ENCODE data around the gene NCK2. TPM values are rescaled to one million over a fixed set of nuclear protein-coding genes. Genes with fewer than 3 reads are reported as not detected.

Gene NCK2
- total and polyA plus RNA-seq, 9 of the 15 experiments (the other 6 are each of a cell fraction or from before 2014, with no cell fraction given): 0.90 to 27.9 (median 15.9) TPM

DNA sequence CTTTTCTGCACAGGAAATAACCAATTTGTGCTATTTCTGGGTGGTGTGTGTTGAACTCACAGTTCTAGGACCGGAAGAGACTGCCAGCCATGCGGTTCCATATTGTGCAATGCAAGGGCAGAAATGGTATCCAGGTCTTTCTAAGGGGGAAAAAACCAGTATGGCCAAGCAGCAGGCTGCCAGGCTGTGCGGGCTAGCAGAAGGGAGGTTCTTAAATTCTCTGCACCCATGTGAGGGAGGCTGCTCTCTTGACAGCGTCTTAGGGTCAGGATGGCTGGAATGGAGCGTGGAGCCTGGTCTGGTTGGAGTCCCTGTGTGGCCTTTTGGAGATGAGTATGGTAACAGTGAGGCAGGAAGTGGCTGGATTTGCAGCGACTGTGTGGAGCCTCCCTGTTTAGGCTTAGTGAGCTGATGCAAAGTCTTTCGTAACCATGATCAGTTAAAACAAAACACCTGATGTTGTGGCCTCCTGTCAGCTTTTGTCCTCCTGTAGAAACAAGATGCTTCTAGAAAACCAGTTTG is 52.6 kb downstream of the NCK2 start:
- Histone ChIP-seq H4K20me1 (replicated peaks; ENCODE audit: control insufficient read depth, insufficient read depth, low read length) (no peaks in the 10 kb centered on the region), H2AFZ (ENCODE audit: low read depth, low read length) (peak overlapping the region; percentile 84), H3K9ac (ENCODE audit: insufficient read depth in 1 of 2, low read depth in 2 of 2, low read length in 2 of 2) (peak overlapping the region; percentile 53 to 56; a peak in 3 of 4 replicates), H3K9me1 (ENCODE audit: control insufficient read depth, insufficient read depth, low read length) (no peaks in the 10 kb centered on the region), H3K4me2 (ENCODE audit: insufficient read depth, low read length) (peak overlapping the region; percentile 72), H3K4me3 (no peak overlapping the region), H3K27ac (ENCODE audit: extremely low read depth, low read depth, low read length) (peak overlapping the region; percentile 80; the same call in 2 of the 3 replicates), H3K27me3 (ENCODE audit: control insufficient read depth in 2 of 2, insufficient read depth in 2 of 2, low read length in 2 of 2) (no peaks in the 10 kb centered on the region), H3K9me3 (replicated peaks; ENCODE audit: control insufficient read depth, insufficient read depth, low read depth, low read length) (no peaks in the 10 kb centered on the region), H3K4me1 (replicated peaks in 1 of 2; ENCODE audit: control insufficient read depth in 2 of 2, insufficient read depth in 2 of 2, low read length in 2 of 2) (peaks cover 18 to 58% of the 10 kb centered on the region in 2 experiments; a peak in 4 of 5 replicates), H3K36me3 (ENCODE audit: control insufficient read depth, insufficient read depth, low read length) (no peaks in the 10 kb centered on the region), H3K79me2 (ENCODE audit: control insufficient read depth, insufficient read depth, low read length) (peaks cover 25% of the 10 kb centered on the region; the same call in 2 of the 3 replicates)
- ChIA-PET POLR2A (interaction anchor here (0.6 to 2.9 kb wide), 4 partner anchors 12 to 181 kb away, joined by 3 to 7 read pairs (median 5); no protein-coding TSS in a partner anchor), CTCF (ENCODE audit: low intra/inter-chr PET ratio) (no interaction called here)
- in situ Hi-C loops (cut with MboI): no loop called here
- FAIRE-seq: peak; percentile 87
- intact Hi-C loops (cut with micrococcal nuclease): loop anchor here (5.0 kb wide), 1 partner anchor 55 kb away; no protein-coding TSS in a partner anchor
- BruUV-seq (replicated peaks): no TSS peak
- DNase-seq (ENCODE audit: extremely low read depth in 1 of 4, low spot score in 3 of 4): peak in 1 of 4 experiments; percentile 62
- WGBS (ENCODE audit: insufficient coverage, low coverage, missing lambda C conversion rate): 22% methylated on average over 7 of the region's 7 CpGs
- peak; percentile 84 for ATAC-seq
- no peak for TF ChIP-seq NUFIP1 (IDR thresholded peaks at IDR 0.05; ENCODE audit: partially characterized antibody)
- no peak; the same call in 1 of the 2 replicates for TF ChIP-seq POLR2A (conservative IDR thresholded peaks at IDR 0.05)
- TF ChIP-seq ARID1B (IDR thresholded peaks at IDR 0.05): 0 out of 2 replicates have a peak, but pooled peaks have one; percentile 23
- peak; percentile 98 for TF ChIP-seq CEBPB (tag; IDR thresholded peaks at IDR 0.05)
- no peak for TF ChIP-seq HMG20B (CRISPR knock-in tag; IDR thresholded peaks at IDR 0.05)
- TF ChIP-seq, protein P1, sequence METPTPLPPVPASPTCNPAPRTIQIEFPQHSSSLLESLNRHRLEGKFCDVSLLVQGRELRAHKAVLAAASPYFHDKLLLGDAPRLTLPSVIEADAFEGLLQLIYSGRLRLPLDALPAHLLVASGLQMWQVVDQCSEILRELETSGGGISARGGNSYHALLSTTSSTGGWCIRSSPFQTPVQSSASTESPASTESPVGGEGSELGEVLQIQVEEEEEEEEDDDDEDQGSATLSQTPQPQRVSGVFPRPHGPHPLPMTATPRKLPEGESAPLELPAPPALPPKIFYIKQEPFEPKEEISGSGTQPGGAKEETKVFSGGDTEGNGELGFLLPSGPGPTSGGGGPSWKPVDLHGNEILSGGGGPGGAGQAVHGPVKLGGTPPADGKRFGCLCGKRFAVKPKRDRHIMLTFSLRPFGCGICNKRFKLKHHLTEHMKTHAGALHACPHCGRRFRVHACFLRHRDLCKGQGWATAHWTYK (CRISPR knock-in tag; IDR thresholded peaks at IDR 0.05): peak; percentile 62; the same call in 1 of the 2 replicates
- peak; percentile 59 for TF ChIP-seq ELF1 (tag; IDR thresholded peaks at IDR 0.05)
- no peak for TF ChIP-seq ILF3 (IDR thresholded peaks at IDR 0.05; ENCODE audit: borderline replicate concordance)
- TF ChIP-seq ZNF174 (CRISPR knock-in tag; IDR thresholded peaks at IDR 0.05): no peak
- TF ChIP-seq PTRF (tag; IDR thresholded peaks at IDR 0.05): no peak
- peak; percentile 67; the same call in 1 of the 2 replicates for TF ChIP-seq ZNF197 (CRISPR knock-in tag; IDR thresholded peaks at IDR 0.05; ENCODE audit: low read depth)
- 0 out of 4 replicates have a peak, but pooled peaks of 1 of the 2 experiments have one; percentile 22 for TF ChIP-seq RCOR1 (IDR thresholded peaks at IDR 0.05; ENCODE audit: borderline replicate concordance in 1 of 2, low read depth in 2 of 2, low read length in 2 of 2)
- 0 out of 4 replicates have a peak, but pooled peaks of 1 of the 2 experiments have one; percentile 14 for TF ChIP-seq TRIM24 (IDR thresholded peaks at IDR 0.05)
- TF ChIP-seq ZNF143 (CRISPR knock-in tag; IDR thresholded peaks at IDR 0.05): no peak
- TF ChIP-seq SPI1 (IDR thresholded peaks at IDR 0.05; ENCODE audit: borderline replicate concordance, low read depth, low read length): peak; percentile 47; the same call in 1 of the 2 replicates
- TF ChIP-seq, protein P2, sequence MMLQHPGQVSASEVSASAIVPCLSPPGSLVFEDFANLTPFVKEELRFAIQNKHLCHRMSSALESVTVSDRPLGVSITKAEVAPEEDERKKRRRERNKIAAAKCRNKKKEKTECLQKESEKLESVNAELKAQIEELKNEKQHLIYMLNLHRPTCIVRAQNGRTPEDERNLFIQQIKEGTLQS (IDR thresholded peaks at IDR 0.05): 0 out of 2 replicates have a peak, but pooled peaks have one; percentile 46
- TF ChIP-seq, protein P2 (CRISPR knock-in tag; conservative IDR thresholded peaks at IDR 0.05): no peak

Data from K562 (cell line).